Astrocyte of the cerebellum (primary cell): ENCODE results near the gene HMBS.

ENCODE experiments used
- DNase-seq: peaks from one replicate; pipeline ENCODE4 v3.0.0-alpha.2; 2011; ENCODE audit warnings: low read depth
- H3K4me3 ChIP-seq: 2 replicates; pipeline ENCODE4 v1.5.1; 2011; ENCODE audit warnings: mild to moderate bottlenecking, low read depth, low read length, moderate library complexity
- CTCF ChIP-seq: IDR thresholded peaks from 2 replicates; pipeline ENCODE4 v1.5.1; 2012; ENCODE audit warnings: low read length, low read depth, moderate library complexity, mild to moderate bottlenecking; ENCODE audit errors: missing control alignments
- in situ Hi-C: cut with HindIII; loops from 2 replicates; pipeline ENCODE4 v1.10.0; 2017; ENCODE audit warnings: low sequenced_read_pairs

Gene HMBS

GRCh38 chr11:119047205-119047604, 37.5 kb upstream of the HMBS start:
- TF ChIP-seq CTCF: no peak
- in situ Hi-C loops: no loop called here
- no peak for DNase-seq
- no peak overlapping the region for H3K4me3 ChIP-seq

GRCh38 chr11:119048644-119049043, 36.0 kb upstream of the HMBS start:
- in situ Hi-C loops: no loop called here
- H3K4me3 ChIP-seq: no peak overlapping the region
- TF ChIP-seq CTCF: no peak
- no peak for DNase-seq

DNA sequence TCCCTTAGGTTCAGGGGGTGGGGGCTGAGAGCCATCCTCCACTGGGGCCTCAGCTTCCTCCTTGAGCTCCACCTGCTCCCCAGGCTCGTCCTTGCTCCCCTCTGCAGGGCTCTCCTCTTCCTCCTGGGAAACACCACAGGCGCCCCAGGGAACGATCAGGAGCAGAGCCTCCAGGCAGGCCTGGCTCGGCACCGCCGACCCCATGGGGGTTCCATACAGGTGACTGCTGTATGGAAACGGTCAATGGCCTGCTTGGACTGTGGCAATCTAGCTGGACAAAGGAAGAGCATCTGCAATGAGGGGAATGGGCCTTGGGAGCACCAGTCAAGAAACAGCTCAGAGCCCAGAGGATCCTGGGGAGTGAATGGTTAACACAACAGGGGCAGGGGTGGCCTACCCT, 35.6 kb upstream of the HMBS start:
- no peak for DNase-seq
- in situ Hi-C loops: no loop called here
- H3K4me3 ChIP-seq: no peak overlapping the region
- no peak for TF ChIP-seq CTCF

- in situ Hi-C loops: no loop called here
- no peak overlapping the region for H3K4me3 ChIP-seq
- no peak for DNase-seq
- no peak for TF ChIP-seq CTCF
Observed at GRCh38 chr11:119051440-119052162, 33.1 kb upstream of the HMBS start.

DNA sequence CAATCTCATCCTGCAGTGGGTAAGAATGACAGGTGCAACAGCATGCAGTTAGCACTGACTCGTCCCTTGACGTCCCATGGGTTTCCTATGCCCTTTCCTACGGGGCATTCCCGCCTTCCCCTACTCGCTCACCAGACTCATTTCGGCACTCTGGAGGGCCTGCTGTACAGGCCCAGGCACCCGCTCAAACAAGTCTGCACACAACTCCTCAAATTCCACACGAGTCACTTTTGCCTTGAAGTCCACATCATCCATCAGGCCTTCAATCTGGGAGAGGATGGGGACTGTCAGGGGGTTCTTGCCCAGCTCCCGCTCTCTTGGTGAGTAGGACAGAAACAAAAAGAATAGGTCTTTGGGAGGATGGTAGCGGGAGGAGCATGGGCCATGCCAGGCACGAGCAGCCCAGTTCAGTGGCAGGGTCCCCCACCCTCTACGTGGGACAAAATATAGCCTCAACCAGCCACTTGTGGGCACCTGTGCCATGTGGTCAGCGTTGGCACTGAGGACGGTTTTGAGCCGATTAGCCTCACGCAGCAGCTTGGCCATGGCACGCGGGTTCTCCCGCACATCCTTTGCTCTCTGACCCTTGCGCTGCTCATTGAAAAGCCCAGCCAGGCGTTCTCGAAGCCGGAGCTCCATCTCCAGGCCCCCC, 32.4 kb upstream of the HMBS start:
- in situ Hi-C loops: no loop called here
- TF ChIP-seq CTCF: no peak
- no peak overlapping the region for H3K4me3 ChIP-seq
- no peak for DNase-seq

DNA sequence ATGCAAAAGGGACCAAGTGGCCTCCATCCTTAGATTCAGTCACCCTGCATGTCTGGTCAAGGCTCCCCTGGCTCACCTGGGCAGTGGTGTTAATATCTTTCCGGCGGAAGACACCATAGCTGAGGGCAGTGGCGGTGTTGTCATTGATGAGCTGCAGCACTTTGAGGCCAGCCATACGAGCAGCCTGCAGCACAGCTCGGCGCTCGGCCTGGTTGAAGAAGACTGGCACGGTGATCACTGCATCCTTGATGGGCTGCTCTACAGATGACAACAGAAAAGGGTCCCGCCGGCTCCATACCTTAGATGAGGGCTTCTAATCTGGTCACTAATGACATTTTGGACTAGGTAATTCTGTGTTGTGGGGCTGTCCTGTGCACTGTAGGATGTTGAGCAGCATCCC, 30.3 kb upstream of the HMBS start:
- in situ Hi-C loops: no loop called here
- TF ChIP-seq CTCF: no peak
- no peak overlapping the region for H3K4me3 ChIP-seq
- no peak for DNase-seq
